ENCODE results near the gene UBR3. TPM values are rescaled to one million over a fixed set of nuclear protein-coding genes. Genes with fewer than 3 reads are reported as not detected.

UBR3 gene
- polyA plus RNA-seq, 2 of the 4 experiments (the other 2 are of a cell fraction): 11.0 to 23.1 TPM

GRCh38 chr2:170073288-170073687 lies 246.0 kb downstream of the UBR3 start:
- WGBS (ENCODE audit: missing lambda C conversion rate): 51% methylated on average over 2 of the region's 2 CpGs
- no peak for FAIRE-seq
- no peak overlapping the region for H3K4me2 ChIP-seq
- TF ChIP-seq ZC3H11A (IDR thresholded peaks at IDR 0.05) (no peak), JUN (IDR thresholded peaks at IDR 0.05) (no peak), CBX2 (IDR thresholded peaks at IDR 0.05; ENCODE audit: borderline replicate concordance, low read depth) (no peak), FOXS1 (CRISPR knock-in tag; IDR thresholded peaks at IDR 0.05) (no peak), E2F6 (IDR thresholded peaks at IDR 0.05; ENCODE audit: borderline replicate concordance, low read depth) (no peak), RNF2 (IDR thresholded peaks at IDR 0.05; ENCODE audit: borderline replicate concordance, low read depth) (no peak), TP53 (CRISPR knock-in tag; IDR thresholded peaks at IDR 0.05) (no peak), TFCP2L1 (CRISPR knock-in tag; IDR thresholded peaks at IDR 0.05) (no peak), SREBF2 (IDR thresholded peaks at IDR 0.05) (no peak), MAZ (IDR thresholded peaks at IDR 0.05; ENCODE audit: borderline replicate concordance, low read depth, low read length) (no peak), ESRRA (IDR thresholded peaks at IDR 0.05; ENCODE audit: borderline replicate concordance, low read length) (no peak)
- no peak for DNase-seq (ENCODE audit: low read depth in 1 of 2, low spot score in 1 of 2)
- no peaks in the 10 kb centered on the region for H3K9me3 ChIP-seq
- H3K4me3 ChIP-seq: no peak overlapping the region
- CTCF ChIA-PET: interaction anchor here (0.9 to 1.2 kb wide), 4 partner anchors 8 to 621 kb away, joined by 3 to 4 read pairs (median 3); no protein-coding TSS in a partner anchor
- POLR2A ChIA-PET: no interaction called here
- no peak for ATAC-seq
- H3K4me1 ChIP-seq: no peaks in the 10 kb centered on the region
- no peak overlapping the region for H3K27ac ChIP-seq

- FAIRE-seq: no peak
- TF ChIP-seq CBX8 (IDR thresholded peaks at IDR 0.05): no peak
- TF ChIP-seq NPAS2 (CRISPR knock-in tag; IDR thresholded peaks at IDR 0.05; ENCODE audit: borderline replicate concordance): no peak
- TF ChIP-seq HES2 (IDR thresholded peaks at IDR 0.05): no peak
- no peak for TF ChIP-seq HOXB5 (CRISPR knock-in tag; IDR thresholded peaks at IDR 0.05)
- ATAC-seq: no peak
Measured at GRCh38 chr2:170076189-170076588, 248.9 kb downstream of the UBR3 start.

GRCh38 chr2:170077830-170078569 lies 250.7 kb downstream of the UBR3 start:
- no peak for DNase-seq (ENCODE audit: low read depth in 1 of 2, low spot score in 1 of 2)
- WGBS (ENCODE audit: missing lambda C conversion rate): 89% methylated on average over 7 of the region's 7 CpGs
- Histone ChIP-seq H3K4me3 (no peak overlapping the region), H3K9me3 (no peaks in the 10 kb centered on the region), H3K4me2 (no peak overlapping the region), H3K27ac (no peak overlapping the region), H3K4me1 (no peaks in the 10 kb centered on the region)
- no peak for ATAC-seq
- no peak for FAIRE-seq
- POLR2A ChIA-PET: no interaction called here
- CTCF ChIA-PET: no interaction called here
- TF ChIP-seq MAZ (IDR thresholded peaks at IDR 0.05; ENCODE audit: borderline replicate concordance, low read depth, low read length): no peak
- no peak for TF ChIP-seq FOSB (CRISPR knock-in tag; IDR thresholded peaks at IDR 0.05)
- TF ChIP-seq E2F6 (IDR thresholded peaks at IDR 0.05; ENCODE audit: borderline replicate concordance, low read depth): no peak
- TF ChIP-seq GATA3 (IDR thresholded peaks at IDR 0.05; ENCODE audit: borderline replicate concordance): no peak
- no peak for TF ChIP-seq RCOR1 (IDR thresholded peaks at IDR 0.05; ENCODE audit: low read depth, low read length)
- no peak for TF ChIP-seq CHD2 (IDR thresholded peaks at IDR 0.05; ENCODE audit: low read length, partially characterized antibody)
- TF ChIP-seq NFE2L2 (conservative IDR thresholded peaks at IDR 0.05; ENCODE audit: low read length): no peak
- no peak for TF ChIP-seq MYC (IDR thresholded peaks at IDR 0.05; ENCODE audit: borderline replicate concordance, low read length)
- TF ChIP-seq POLR2AphosphoS2 (conservative IDR thresholded peaks at IDR 0.05; ENCODE audit: low read length): no peak
- no peak for TF ChIP-seq NPAS2 (CRISPR knock-in tag; IDR thresholded peaks at IDR 0.05; ENCODE audit: borderline replicate concordance)
- TF ChIP-seq ZFP36 (IDR thresholded peaks at IDR 0.05; ENCODE audit: borderline replicate concordance, partially characterized antibody): no peak
- TF ChIP-seq CEBPB (IDR thresholded peaks at IDR 0.05): no peak
- TF ChIP-seq MAX (IDR thresholded peaks at IDR 0.05): no peak
- no peak for TF ChIP-seq HOXA7 (CRISPR knock-in tag; IDR thresholded peaks at IDR 0.05)

More at GRCh38 chr2:170076189-170076588, 248.9 kb downstream of the UBR3 start:
- no peak overlapping the region for H3K27ac ChIP-seq
- H3K4me1 ChIP-seq: no peaks in the 10 kb centered on the region
- DNase-seq (ENCODE audit: low read depth in 1 of 2, low spot score in 1 of 2): no peak
- no peaks in the 10 kb centered on the region for H3K9me3 ChIP-seq
- ChIA-PET CTCF (interaction anchor here (0.6 kb wide), 1 partner anchor 26 kb away, joined by 3 read pairs; no protein-coding TSS in a partner anchor), POLR2A (no interaction called here)
- WGBS (ENCODE audit: missing lambda C conversion rate): 91% methylated on average over 1 of the region's 1 CpG
- no peak overlapping the region for H3K4me2 ChIP-seq
- H3K4me3 ChIP-seq: no peak overlapping the region
